ENCODE data around the gene AS3MT. TPM values are rescaled to one million over a fixed set of nuclear protein-coding genes. Genes with fewer than 3 reads are reported as not detected.
A peak's percentile ranks its signal among the peaks of the same experiment; 100 is the strongest.

AS3MT gene
- polyA plus RNA-seq, 2 of the 4 experiments (the other 2 are of a cell fraction): 10.7 to 10.8 TPM

DNA sequence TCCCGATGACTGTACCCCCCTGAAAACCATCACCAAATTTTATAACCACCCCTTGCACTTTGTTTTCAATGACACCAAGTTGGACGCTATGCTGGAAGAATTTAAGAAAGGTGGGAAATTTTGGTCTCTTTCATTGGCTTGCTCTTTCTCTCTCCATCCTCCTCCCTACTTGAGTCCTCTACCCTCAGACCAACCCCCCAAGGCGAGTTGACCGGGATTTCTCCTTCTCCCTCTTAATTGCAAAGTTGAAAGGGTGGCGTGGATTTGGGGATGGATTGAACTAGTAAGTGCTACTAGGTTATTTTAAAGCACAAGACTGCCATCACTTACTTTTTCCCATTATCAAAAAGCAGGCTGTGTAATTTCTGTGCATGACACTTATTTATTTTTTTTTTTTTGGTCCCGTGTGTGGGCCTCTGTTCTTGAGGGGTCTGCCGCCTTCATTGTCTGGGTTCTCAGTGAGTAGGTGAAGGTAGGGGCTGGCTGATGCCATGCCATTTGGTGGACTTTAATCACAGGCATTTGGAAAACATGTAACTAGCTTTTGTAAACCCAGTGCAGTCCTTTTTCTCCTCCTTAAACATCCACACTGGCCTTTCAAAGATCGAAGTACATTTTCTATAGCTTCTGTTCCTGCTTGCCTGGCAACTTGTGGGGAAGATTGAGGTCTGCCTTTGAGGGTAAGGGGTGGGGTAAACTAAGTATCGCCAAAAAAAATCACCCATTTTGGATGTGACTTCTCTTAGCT lies 50.9 kb downstream of the AS3MT start:
- ATAC-seq (no peak), DNase-seq (ENCODE audit: low read depth in 1 of 2, low spot score in 1 of 2) (no peak), FAIRE-seq (no peak)
- H3K4me3 ChIP-seq: peak overlapping the region; percentile 87
- 64% methylated on average over 9 of the region's 9 CpGs for WGBS (ENCODE audit: missing lambda C conversion rate)
- CTCF ChIA-PET: interaction anchor here (0.8 to 10.5 kb wide), 5 partner anchors 15 to 324 kb away, joined by 3 to 199 read pairs (median 5); no protein-coding TSS in a partner anchor
- H3K4me2 ChIP-seq: peak overlapping the region; percentile 88
- TF ChIP-seq, protein P1, sequence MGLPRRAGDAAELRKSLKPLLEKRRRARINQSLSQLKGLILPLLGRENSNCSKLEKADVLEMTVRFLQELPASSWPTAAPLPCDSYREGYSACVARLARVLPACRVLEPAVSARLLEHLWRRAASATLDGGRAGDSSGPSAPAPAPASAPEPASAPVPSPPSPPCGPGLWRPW (IDR thresholded peaks at IDR 0.05): no peak
- TF ChIP-seq JUNB (IDR thresholded peaks at IDR 0.05) (no peak), KDM5A (IDR thresholded peaks at IDR 0.05) (no peak), RFX5 (IDR thresholded peaks at IDR 0.05) (no peak), NR3C1 (IDR thresholded peaks at IDR 0.05) (no peak)
- H3K9me3 ChIP-seq: no peaks in the 10 kb centered on the region
- POLR2A ChIA-PET: interaction anchor here (0.6 kb wide), 1 partner anchor 335 kb away, joined by 5 read pairs; no protein-coding TSS in a partner anchor
- no peak overlapping the region for H3K27ac ChIP-seq
- H3K4me1 ChIP-seq: peaks cover 28% of the 10 kb centered on the region

DNA sequence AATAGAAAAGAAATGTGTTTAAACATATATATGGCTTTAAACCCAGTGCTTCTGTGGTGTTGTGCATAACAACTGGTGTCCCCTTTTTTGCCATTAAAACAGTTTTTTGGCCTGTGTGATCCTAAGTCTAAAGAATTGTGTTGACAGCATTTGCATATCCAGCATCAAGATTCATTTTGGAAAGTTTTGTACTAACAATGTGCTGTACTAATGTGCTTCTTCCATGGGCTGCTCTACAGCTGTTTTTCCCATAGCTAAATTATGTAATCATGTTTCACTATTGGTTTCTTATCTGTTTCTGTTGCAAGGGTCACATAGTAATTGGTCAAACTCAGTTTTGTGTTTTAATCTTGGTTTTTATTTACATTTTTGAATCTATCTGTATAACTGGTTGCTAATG lies 54.3 kb downstream of the AS3MT start:
- FAIRE-seq: peak; percentile 7
- CTCF ChIA-PET: interaction anchor here (0.8 kb wide), 1 partner anchor 132 kb away, joined by 3 read pairs; no protein-coding TSS in a partner anchor
- H3K4me3 ChIP-seq: no peak overlapping the region

DNA sequence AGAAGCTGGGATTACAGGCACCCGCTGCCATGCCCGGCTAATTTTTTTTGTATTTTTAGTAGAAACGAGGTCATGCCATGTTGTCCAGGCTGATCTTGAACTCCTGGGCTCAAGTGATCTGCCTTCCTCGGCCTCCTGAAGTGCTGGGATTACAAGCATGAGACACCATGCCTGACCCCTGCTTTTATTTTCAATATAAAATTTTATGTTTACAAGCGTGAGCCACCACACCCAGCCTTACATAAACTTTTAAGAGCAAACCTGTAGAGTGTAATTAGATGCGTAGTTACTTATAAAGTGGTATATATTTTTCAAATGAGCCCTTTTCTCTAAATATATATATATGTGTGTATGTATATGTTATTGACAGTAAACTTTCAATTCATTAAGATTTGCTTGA lies 57.6 kb downstream of the AS3MT start:
- H3K4me3 ChIP-seq: no peak overlapping the region
- 81% methylated on average over 6 of the region's 6 CpGs for WGBS (ENCODE audit: missing lambda C conversion rate)
- no peaks in the 10 kb centered on the region for H3K4me1 ChIP-seq

More for the DNA sequence above, 54.3 kb downstream of the AS3MT start:
- peaks cover 28% of the 10 kb centered on the region for H3K4me1 ChIP-seq
- H3K9me3 ChIP-seq: no peaks in the 10 kb centered on the region
- no peak overlapping the region for H3K4me2 ChIP-seq
- no peak for DNase-seq (ENCODE audit: low read depth in 1 of 2, low spot score in 1 of 2)
- H3K27ac ChIP-seq: no peak overlapping the region
- TF ChIP-seq ESRRA (IDR thresholded peaks at IDR 0.05; ENCODE audit: borderline replicate concordance, low read length) (no peak), HDAC2 (IDR thresholded peaks at IDR 0.05) (no peak), ZC3H11A (IDR thresholded peaks at IDR 0.05) (no peak), CBX8 (IDR thresholded peaks at IDR 0.05) (no peak)
- TF ChIP-seq, protein P2, sequence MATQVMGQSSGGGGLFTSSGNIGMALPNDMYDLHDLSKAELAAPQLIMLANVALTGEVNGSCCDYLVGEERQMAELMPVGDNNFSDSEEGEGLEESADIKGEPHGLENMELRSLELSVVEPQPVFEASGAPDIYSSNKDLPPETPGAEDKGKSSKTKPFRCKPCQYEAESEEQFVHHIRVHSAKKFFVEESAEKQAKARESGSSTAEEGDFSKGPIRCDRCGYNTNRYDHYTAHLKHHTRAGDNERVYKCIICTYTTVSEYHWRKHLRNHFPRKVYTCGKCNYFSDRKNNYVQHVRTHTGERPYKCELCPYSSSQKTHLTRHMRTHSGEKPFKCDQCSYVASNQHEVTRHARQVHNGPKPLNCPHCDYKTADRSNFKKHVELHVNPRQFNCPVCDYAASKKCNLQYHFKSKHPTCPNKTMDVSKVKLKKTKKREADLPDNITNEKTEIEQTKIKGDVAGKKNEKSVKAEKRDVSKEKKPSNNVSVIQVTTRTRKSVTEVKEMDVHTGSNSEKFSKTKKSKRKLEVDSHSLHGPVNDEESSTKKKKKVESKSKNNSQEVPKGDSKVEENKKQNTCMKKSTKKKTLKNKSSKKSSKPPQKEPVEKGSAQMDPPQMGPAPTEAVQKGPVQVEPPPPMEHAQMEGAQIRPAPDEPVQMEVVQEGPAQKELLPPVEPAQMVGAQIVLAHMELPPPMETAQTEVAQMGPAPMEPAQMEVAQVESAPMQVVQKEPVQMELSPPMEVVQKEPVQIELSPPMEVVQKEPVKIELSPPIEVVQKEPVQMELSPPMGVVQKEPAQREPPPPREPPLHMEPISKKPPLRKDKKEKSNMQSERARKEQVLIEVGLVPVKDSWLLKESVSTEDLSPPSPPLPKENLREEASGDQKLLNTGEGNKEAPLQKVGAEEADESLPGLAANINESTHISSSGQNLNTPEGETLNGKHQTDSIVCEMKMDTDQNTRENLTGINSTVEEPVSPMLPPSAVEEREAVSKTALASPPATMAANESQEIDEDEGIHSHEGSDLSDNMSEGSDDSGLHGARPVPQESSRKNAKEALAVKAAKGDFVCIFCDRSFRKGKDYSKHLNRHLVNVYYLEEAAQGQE (IDR thresholded peaks at IDR 0.05): no peak
- POLR2A ChIA-PET: no interaction called here
- no peak for ATAC-seq

More for the DNA sequence above, 57.6 kb downstream of the AS3MT start:
- ATAC-seq (no peak), FAIRE-seq (no peak), DNase-seq (ENCODE audit: low read depth in 1 of 2, low spot score in 1 of 2) (no peak)
- Histone ChIP-seq H3K9me3 (no peaks in the 10 kb centered on the region), H3K27ac (no peak overlapping the region), H3K4me2 (no peak overlapping the region)
- TF ChIP-seq, protein P1 (IDR thresholded peaks at IDR 0.05): no peak
- TF ChIP-seq TFCP2L1 (CRISPR knock-in tag; IDR thresholded peaks at IDR 0.05) (no peak), NFE2L2 (conservative IDR thresholded peaks at IDR 0.05; ENCODE audit: low read length) (no peak), FOSB (CRISPR knock-in tag; IDR thresholded peaks at IDR 0.05) (no peak), CBX2 (IDR thresholded peaks at IDR 0.05; ENCODE audit: borderline replicate concordance, low read depth) (no peak), MAFK (IDR thresholded peaks at IDR 0.05; ENCODE audit: partially characterized antibody) (no peak), FOXS1 (CRISPR knock-in tag; IDR thresholded peaks at IDR 0.05) (no peak), JUNB (IDR thresholded peaks at IDR 0.05) (no peak), EHF (CRISPR knock-in tag; IDR thresholded peaks at IDR 0.05) (no peak), FOSL2 (IDR thresholded peaks at IDR 0.05) (no peak), FOSL2 (CRISPR knock-in tag; IDR thresholded peaks at IDR 0.05) (no peak), HOXA7 (CRISPR knock-in tag; IDR thresholded peaks at IDR 0.05) (no peak), CEBPB (IDR thresholded peaks at IDR 0.05) (no peak), ESRRA (IDR thresholded peaks at IDR 0.05; ENCODE audit: borderline replicate concordance, low read length) (no peak), SREBF2 (IDR thresholded peaks at IDR 0.05) (no peak), MAZ (IDR thresholded peaks at IDR 0.05; ENCODE audit: borderline replicate concordance, low read depth, low read length) (no peak)
- TF ChIP-seq, protein P3, sequence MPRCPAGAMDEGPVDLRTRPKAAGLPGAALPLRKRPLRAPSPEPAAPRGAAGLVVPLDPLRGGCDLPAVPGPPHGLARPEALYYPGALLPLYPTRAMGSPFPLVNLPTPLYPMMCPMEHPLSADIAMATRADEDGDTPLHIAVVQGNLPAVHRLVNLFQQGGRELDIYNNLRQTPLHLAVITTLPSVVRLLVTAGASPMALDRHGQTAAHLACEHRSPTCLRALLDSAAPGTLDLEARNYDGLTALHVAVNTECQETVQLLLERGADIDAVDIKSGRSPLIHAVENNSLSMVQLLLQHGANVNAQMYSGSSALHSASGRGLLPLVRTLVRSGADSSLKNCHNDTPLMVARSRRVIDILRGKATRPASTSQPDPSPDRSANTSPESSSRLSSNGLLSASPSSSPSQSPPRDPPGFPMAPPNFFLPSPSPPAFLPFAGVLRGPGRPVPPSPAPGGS (IDR thresholded peaks at IDR 0.05): no peak
- TF ChIP-seq, protein P4, sequence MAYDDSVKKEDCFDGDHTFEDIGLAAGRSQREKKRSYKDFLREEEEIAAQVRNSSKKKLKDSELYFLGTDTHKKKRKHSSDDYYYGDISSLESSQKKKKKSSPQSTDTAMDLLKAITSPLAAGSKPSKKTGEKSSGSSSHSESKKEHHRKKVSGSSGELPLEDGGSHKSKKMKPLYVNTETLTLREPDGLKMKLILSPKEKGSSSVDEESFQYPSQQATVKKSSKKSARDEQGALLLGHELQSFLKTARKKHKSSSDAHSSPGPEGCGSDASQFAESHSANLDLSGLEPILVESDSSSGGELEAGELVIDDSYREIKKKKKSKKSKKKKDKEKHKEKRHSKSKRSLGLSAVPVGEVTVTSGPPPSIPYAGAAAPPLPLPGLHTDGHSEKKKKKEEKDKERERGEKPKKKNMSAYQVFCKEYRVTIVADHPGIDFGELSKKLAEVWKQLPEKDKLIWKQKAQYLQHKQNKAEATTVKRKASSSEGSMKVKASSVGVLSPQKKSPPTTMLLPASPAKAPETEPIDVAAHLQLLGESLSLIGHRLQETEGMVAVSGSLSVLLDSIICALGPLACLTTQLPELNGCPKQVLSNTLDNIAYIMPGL (CRISPR knock-in tag; IDR thresholded peaks at IDR 0.05; ENCODE audit: borderline replicate concordance): no peak
- TF ChIP-seq, protein P5, sequence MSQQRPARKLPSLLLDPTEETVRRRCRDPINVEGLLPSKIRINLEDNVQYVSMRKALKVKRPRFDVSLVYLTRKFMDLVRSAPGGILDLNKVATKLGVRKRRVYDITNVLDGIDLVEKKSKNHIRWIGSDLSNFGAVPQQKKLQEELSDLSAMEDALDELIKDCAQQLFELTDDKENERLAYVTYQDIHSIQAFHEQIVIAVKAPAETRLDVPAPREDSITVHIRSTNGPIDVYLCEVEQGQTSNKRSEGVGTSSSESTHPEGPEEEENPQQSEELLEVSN (IDR thresholded peaks at IDR 0.05; ENCODE audit: borderline replicate concordance, low read depth): no peak
- CTCF ChIA-PET: interaction anchor here (1.1 to 2.5 kb wide), 3 partner anchors 10 to 423 kb away, joined by 3 to 12 read pairs (median 3); partner anchors contain the start of genes CNNM2 and SUFU
- POLR2A ChIA-PET: no interaction called here

Data from A549 (cell line).